NCI-H2227 (cell line): Measurements from ENCODE around the gene HDAC4.

Source experiments
- DNase-seq: peaks from one replicate; lab custom pipeline; 2025; ENCODE audit not compliant: unreplicated experiment; lab: John Stamatoyannopoulos, UW

HDAC4 gene

DNA sequence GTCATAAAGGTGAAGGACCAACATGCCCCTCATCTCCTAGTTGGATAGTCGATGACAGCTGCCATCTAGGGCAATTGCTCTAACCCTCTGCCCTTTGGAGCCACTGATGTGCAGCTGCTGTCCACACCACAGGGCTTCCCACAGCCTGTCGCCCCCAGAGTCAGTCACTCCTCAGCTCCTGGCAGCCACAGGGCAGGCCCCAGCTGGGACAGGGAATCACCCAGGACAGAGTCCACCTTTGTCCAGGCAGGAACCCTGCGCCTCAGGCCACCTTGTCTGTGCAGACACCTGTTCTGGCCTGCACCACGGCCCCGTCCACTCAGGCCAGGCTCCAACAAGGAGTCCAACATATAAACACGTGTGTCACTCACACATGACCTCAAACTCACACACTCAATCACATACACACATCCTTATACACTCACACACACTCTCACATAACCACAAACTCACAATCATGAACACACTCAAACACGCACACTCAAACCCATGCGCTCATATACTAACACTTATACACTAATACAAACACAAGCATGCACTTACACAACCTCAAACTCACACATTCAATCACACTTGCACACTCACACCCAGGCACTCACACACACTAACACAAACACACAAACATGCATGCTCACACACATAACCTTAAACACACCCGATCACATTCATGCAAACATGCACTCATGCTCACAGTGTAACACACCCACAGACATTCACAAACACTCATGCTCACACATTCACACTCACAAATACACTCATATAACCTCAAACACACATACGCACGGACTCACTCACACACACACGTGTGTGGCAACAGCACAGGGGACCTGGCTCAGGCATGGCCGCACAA lies 29.7 kb downstream of the HDAC4 start:
- DNase-seq: no peak

DNA sequence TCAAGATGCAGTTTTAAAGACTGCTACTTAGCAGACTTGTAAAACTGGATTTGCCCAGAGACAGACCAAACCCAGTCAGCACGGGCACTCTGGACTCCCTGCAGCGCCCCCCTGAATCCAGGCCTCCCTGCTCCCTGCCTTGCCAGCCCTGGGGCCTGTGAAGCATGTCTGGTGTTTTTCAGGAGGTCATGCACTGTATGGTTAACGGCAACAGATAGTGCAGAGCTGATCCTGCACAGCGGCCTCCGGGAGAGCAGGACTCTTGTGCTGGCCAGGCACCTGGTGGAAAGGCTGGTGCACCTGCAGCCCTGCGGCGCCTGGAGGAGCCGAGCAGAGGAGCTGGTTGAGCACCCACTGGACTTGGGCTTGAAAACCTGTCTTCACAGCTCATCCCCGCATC lies 30.4 kb downstream of the HDAC4 start:
- DNase-seq: no peak

DNA sequence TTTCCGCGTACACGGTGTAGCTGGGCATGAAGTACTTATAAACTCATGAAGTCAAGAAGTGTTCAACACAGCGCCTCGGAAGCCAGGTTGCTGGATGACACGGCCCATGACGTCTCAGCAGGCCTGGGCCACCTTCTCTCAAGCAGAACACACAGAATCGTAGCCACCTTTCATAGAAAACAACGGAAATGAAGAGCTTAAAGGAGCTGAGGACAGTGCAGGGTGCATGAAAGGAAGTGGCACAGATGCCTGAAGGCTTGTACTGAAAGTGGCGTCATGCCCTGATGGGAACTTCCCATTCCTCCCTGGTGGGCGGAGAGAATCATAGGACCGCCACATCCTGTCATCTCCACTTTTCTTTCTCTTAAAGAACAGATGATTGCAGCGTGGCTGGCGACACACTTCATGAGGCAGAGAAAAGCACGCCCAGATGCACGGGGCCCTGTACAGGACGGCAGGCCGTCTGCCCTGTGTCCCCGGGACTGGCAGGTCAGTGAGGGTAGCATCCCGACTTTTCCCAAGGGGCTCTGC lies 31.1 kb downstream of the HDAC4 start:
- DNase-seq: no peak

DNA sequence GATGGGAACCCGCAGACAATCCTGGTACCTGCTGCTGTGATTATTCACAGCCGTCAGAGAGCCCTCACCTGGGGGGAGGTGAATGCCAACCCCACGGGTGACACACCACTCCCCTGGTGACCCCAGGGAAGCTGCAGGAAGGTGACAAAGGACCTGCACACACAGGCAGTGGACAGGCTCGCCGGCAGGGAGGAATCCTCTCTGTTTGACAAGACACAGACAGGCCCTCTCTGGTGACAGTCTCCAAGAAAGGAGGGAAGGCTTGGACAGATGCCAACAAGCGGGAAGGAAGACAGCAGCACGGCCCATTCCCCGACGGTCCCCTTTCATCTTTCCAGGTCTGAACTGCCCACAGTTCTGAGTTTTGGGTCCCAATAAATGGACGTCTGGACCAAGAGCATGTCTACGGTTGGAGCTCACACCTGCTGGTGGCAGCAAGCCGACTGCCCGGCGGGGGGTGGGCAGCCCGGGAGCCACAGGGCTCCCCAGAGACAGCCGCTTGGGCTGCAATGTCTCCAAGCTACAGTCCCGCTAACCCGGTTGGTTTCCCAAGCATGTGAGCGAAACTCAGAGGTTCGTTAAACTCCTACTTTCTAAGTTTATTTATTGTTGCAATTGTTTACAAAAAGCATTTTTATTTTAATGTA lies 31.8 kb downstream of the HDAC4 start:
- DNase-seq: no peak

DNA sequence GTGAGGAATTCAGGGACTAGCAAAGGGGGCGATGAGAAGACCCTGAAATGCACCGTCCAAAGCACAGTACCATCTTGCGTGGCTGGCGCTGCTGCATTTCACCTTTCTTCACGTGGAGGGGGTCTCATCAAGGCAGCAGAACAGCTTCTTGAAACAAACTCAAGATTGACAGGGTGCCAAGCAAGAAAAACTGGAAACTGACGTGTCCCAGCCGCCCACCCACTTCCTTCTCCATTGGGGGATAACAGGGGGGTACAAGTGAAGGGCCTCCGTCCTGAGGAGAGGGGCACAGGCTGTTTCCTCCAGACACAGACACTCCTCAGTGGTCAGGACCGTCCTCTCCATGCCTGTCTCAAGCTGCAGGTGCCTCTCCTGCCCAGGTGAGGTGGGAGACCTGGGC lies 32.5 kb downstream of the HDAC4 start:
- DNase-seq: no peak

DNA sequence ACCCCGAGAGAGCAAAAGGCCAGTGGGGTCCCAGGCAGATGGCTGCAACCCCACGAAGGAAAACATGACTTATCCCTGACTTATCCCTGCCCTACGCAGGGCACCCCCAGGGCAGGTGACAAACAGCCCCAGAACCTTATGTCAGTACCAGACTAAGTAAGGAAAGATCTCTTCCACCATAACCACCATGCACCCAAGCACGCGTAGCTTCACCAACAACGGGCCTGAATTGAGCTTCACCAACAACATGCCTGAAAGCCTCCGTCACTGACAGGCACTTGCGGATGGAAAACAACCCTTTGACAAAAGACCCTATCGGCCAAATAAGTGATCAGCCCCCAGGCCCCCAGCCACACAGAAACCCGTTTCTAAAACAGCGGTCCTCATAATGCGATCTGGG lies 34.1 kb downstream of the HDAC4 start:
- DNase-seq: no peak

DNA sequence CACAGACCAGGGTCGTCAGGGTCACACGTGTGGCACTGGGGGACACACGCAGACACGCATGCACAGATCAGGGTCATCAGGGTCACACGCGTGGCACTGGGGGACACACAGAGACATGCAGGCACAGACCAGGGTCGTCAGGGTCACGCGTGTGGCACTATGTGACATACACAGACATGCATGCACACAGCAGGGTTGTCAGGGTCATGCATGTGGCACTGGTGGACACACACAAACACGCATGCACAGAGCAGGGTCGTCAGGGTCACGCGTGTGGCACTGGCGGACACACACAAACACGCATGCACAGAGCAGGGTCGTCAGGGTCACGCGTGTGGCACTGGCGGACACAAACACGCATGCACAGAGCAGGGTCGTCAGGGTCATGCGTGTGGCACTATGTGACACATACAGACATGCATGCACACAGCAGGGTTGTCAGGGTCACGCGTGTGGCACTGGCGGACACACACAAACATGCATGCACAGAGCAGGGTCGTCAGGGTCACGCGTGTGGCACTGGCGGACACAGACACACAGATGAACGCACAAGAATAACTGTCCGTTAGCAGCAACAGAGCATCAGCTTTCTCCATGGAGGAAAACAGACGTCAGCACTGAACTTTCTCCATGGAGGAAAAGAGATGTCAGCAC lies 34.9 kb downstream of the HDAC4 start:
- DNase-seq: no peak

DNA sequence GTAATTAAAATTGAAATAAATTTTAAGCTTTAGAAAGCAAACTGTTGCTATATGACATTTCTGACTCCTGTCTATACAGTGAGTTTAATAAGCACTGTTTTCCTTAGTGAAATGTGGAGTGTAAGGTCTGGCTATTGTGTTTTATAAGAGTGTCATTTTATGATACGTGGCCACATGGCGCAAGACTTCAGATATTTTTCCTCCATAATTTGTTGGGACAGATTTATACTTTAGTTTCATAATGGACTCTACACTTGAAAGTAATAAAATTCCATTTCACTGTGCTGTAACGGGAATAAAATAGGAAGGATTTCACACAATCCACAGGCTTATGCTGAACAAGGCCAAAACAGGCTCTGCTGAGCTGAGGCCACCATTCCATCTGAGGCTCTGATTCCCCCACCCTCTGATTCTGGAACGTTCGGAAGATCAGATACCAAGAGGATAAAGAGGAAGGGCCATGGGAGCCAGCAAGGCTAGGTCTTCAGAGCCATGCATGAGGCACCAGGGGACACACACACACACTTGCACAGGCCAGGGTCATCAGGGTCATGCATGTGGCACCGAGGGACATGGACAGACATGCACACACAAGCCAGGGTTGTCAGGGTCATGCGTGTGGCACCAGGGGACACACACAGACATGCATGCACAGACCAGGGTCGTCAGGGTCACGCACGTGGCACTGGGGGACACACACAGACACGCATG lies 35.6 kb downstream of the HDAC4 start:
- no peak for DNase-seq

DNA sequence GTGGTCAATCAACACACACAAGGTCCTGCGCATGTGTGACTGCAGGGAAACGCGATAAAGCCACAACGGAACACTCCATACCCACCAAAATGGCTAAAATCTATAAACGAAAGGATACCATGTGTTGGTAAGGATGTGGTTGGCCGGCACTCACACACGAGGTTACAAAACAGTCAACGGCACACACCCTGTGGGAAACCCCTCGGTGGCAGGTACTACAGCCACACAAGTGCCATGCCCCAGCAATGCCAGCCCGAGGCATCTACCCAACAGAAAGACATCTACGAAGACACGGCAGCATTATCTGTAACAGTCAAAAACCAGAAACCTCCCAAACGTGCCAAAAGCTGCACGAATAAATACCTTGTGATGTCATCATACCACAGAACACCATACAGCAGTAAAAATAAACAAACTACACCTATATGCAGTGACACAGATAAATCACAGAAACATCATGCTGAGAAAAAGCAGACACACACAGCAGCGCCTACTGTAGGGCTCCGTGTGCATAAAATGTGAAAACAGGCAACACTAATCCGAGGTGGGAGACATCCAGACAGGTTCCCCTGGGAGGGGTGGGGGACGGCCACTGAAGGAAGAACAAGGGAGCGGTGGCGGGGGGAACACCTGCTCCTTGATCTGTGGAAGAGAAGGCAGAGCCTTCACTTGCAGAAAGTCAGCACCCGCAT lies 36.7 kb downstream of the HDAC4 start:
- no peak for DNase-seq

DNA sequence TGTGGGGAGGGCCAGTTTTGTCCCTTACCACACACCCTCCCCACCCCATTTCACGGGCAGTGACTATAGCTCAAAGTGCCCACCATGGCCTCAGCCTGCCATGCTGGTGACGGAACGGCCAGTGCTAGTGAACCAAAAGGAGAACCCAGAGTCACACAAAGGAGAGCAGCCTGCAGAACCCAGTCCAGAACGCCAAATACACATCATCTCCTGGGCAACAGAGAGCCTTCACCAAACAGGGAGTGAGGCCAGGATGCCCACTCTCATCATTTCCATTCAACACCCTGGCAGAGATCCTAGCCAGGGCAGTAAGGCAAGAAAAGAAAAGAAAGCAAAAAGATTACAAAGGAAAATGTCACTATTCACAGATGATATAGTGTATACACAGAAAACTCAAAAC lies 38.3 kb downstream of the HDAC4 start:
- no peak for DNase-seq

DNA sequence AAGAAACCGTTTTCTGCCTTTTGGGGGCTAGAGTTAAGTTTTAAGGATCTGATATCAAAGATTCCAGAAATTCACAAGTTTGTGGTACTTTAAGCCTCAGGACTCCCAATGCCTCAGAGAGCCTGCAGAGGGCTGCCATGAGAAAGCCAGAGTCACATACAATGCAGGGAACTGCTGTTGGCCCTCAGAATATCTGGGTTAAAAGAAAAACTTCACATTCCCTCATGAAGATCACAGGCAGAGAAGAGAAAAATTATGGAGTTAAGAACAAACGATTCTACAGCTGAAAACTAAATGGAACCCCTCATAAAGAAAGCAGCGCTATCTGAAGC lies 39.5 kb downstream of the HDAC4 start:
- no peak for DNase-seq

DNA sequence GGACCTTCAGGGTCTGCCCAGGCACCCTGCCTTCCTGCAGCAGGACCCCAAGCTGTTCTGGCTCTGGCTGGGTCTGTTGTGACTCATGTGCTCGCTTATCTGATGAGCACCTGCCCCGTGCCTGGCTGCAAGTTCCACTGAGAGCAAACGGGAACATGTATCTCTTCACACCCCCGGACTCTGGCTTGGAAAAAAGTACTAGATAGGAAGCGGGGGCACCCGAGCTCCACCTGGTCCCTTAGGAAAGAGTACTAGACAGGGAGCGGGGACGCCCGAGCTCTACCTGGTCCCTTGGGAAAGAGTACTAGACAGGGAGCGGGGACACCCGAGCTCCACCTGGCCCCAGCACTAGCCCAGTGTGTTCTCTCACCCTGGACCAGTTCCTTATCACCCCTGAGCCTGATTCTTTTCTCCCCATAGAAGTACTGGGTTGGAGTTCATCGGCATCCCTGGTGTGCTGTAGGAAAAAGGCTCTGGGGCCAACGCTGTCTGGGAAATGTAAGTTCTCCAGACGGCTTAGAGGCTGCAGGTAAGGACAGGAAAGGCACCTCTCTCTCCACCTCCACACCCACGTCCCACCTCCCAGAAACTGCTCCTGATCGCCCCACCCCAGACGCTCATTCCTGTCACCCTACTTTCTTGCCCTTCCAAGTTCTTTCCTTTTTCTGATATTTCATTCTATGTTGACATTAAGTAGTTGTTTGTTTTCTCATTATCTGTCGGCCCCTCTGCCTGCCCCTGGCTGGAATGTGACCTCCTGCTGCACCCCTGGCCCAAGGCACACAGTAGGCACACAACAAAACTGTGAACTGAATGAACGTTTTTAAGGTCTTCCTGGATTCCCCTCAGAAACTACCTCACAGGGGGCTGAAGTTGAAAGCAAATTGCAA lies 40.2 kb downstream of the HDAC4 start:
- DNase-seq: no peak

DNA sequence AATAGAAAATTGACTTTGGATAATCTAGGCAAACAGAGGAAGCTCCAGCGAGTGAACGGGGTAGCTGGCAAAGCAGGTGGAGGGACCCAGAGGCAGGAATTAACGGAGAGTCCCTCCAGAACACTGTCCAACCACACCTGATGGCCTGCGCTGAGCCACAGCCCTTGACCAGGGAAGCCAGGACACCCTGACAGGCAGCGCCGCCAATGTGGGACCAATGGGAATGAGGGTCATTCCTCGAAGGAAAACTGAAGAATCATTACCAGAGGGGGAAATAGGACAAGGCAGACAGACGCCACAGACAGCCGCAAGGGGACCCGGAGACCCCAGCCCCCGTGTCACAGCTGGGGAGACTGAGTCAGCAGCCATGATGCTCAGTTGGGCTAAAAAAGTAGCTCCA lies 40.8 kb downstream of the HDAC4 start:
- no peak for DNase-seq

DNA sequence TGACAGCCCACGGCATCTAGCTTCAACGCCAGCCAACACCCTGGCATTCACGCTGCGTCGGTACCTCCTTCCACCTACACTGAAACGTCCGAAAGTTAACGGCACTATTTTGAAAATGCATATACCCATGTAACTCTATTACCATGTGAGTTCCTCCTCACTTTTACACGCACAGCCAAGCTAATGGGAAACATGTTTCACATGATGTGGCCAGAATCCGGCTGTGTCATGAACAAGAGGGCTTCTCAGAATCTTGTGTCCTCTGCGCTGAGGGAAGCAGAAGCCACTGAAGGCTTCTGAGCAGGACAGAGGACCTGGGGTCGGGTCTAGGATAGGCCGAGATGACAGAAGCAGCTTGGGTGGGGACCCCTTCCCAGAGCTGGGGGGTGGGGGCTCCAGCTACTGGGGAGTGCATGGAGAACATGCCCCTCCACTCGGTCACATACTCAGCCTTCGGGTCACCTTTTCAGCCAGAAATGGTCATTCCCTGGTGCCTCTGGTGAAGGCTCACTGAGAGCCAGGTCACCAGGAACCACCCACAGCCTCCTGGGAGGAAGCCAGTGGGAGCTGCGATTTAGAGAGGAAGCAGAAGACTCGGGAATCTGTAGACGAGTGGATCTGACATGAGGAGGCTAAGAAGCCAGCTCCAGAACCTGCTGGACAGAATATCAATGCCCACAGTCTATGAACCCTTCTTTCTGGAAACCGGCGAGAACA lies 41.5 kb downstream of the HDAC4 start:
- DNase-seq: no peak

DNA sequence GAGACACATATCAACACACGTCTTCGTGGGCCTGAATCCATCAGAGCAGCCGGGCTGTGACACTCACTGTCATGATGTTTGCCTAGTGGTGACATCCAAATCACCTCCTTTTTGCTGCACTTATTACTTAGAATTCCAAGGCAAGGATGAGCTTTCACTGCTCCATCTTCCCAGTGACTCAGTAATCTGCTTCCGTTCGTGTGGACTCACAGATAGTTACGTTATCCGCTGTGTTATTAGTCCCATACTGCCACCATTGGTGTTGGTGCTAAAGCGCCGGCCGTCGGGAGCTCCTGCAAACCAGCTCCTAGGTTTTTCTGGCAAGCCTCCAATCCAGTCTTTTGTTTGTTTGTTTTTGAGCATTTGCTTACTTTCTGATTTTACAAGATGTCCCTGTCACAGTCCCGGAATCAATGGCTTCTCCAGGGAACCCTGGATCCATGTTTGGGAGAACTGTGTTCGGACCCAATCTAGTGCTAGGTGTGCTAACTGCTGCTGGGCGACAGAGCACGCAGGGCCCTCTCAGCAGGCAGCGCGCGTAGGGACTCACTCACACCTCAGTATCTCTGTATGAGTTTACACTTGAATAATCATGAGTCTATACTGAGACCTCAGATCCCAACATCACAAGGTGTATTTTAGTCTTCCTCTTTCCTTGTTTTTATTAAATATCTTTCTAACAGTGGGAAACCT lies 42.6 kb downstream of the HDAC4 start:
- DNase-seq: no peak

DNA sequence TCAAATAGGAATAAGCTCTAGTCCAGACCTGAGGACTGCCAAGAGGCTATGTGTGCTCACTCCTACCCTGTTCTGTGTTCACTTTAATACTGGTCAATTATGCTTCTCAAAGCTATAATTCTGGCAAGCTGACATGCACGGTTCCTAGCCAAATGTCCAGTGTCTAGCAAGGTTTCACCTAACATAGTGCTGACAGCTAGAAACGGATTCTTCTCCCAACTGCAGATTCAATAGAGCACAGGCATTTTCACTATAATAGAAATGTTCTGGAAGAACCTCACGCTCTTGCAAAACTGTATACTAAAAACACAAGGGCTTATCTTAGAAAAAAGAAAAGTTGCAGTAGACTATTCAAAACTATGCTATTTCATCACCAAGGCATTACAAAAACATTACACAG lies 45.1 kb downstream of the HDAC4 start:
- no peak for DNase-seq

DNA sequence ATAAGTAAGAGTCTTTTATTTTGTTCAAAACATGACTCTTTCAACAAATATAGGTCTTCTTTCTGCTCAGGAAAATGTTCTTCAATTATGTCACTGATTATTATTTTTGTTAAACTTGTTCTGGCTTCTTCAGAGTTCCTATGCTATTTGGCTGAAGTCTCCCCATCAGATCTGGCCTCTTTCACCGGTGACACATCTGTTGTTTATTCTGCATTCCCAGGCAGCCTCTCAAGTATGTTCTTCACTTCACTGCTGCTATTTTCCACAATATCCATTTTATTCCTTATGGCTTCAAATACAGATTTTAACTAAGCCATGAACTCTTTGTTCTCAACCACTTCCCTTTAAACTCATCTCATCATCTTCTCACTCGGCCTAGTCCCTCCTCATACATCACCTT lies 45.7 kb downstream of the HDAC4 start:
- DNase-seq: no peak

DNA sequence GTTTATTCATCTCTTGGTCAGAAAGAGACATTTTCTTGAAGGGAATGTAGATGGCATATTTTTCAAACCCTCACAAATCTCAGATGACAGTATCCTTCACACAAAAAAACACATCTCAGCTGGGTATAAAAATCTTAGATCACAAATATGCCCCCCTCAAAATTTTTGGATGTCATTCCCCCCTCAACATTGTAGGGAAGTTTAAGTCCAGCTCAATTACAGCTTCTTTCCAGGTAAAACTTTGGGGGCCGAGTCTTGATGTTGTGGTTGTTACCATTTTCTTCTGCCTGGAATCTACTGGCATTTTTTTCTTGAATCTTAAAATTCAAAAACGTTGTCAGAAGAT lies 46.1 kb downstream of the HDAC4 start:
- DNase-seq: no peak
